ENCODE results near the gene DEFB108B.
"Not testable (repeated sequence)": the region's sequence is repeated elsewhere in the genome, so short reads cannot be mapped to it uniquely, and the experiment has no call there.

DNA sequence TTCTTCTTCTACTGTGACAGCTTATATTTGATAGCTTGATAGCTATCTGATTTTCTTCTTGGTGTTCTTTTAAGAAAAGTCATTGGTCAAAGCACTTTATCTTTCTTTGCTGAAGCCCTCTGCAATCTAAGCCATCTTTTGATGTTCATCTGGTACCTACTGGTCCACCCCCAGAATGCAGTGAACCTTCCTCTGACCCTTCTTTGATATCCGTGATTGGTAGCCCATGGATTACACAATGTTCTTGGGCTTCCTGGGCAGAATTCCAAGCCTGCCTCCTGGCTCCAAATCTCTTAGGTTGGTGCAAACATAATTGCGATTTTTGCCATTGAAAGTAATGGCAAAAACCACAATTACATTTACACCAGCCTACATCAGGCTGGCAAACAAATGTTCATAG, 43.3 kb downstream of the DEFB108B start:
- TF ChIP-seq, protein P1, sequence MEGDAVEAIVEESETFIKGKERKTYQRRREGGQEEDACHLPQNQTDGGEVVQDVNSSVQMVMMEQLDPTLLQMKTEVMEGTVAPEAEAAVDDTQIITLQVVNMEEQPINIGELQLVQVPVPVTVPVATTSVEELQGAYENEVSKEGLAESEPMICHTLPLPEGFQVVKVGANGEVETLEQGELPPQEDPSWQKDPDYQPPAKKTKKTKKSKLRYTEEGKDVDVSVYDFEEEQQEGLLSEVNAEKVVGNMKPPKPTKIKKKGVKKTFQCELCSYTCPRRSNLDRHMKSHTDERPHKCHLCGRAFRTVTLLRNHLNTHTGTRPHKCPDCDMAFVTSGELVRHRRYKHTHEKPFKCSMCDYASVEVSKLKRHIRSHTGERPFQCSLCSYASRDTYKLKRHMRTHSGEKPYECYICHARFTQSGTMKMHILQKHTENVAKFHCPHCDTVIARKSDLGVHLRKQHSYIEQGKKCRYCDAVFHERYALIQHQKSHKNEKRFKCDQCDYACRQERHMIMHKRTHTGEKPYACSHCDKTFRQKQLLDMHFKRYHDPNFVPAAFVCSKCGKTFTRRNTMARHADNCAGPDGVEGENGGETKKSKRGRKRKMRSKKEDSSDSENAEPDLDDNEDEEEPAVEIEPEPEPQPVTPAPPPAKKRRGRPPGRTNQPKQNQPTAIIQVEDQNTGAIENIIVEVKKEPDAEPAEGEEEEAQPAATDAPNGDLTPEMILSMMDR (IDR thresholded peaks at IDR 0.05), result not testable (repeated sequence)
- not testable (repeated sequence) for TF ChIP-seq POLR2A (IDR thresholded peaks at IDR 0.05)

Measured in uterus (tissue), 2 donors.